GM10248 (cell line): ENCODE measurements around the gene CYGB.
A peak's percentile ranks its signal among the peaks of the same experiment; 100 is the strongest.
"Not testable (repeated sequence)": the region's sequence is repeated elsewhere in the genome, so short reads cannot be mapped to it uniquely, and the experiment has no call there.

ENCODE experiments used
- CTCF ChIA-PET: fragments of 300-600 bp; sonication (Branson Sonifier 250); formaldehyde crosslinking; extraction: SDS; loops from one replicate; lab custom pipeline; 2021; ENCODE audit warnings: antibody characterized with exemption; lab: Yijun Ruan, JAX
- POLR2A ChIA-PET: fragments of 350-650 bp; sonication (Branson Sonifier 250); formaldehyde crosslinking; extraction: SDS; loops from one replicate; lab custom pipeline; 2020; ENCODE audit warnings: antibody characterized with exemption; lab: Yijun Ruan, JAX
- DNase-seq: peaks from one replicate; pipeline ENCODE4 v3.0.0; 2012; ENCODE audit errors: extremely low spot score
- TF ChIP-seq, protein P1 (sequence below): IDR thresholded peaks from 2 replicates; pipeline ENCODE4 v1.5.1; 2012; ENCODE audit warnings: mild to moderate bottlenecking, low read depth; ENCODE audit errors: extremely low read depth, missing control alignments, control extremely low read depth

CYGB gene

DNA sequence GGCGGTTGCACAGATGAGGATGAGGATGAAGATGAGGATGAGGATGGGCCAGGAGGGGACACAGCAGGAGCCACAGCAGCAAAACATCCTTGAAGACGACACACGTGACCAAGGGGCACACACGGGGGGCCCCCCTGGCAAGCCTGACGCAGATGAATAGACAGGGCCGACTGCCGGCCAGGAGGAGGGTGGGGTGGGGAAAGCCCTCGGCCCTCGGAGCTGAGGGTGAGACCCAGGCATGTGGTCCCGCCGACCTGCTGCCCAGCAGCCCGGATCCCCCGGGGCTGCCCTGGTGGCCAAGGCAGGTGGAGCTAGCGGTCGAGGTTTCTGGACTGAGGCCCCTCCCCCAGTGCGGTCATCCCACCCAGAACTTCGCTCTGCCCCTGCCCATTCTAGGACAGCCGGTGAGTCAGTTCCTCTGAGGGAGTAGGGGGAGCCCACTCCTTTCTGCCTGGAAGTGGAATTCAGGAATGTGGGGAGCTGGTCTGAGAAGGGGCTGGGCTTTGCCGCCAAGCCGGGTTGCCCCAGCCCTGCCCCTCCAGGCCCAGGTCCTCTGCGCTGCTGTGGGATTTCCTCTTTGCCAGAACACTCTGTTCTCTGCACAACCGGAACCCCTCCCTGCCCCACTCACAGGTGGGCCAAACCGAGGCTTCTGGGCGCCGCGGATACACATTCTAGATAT lies 9.9 kb downstream of the CYGB start:
- TF ChIP-seq, protein P1, sequence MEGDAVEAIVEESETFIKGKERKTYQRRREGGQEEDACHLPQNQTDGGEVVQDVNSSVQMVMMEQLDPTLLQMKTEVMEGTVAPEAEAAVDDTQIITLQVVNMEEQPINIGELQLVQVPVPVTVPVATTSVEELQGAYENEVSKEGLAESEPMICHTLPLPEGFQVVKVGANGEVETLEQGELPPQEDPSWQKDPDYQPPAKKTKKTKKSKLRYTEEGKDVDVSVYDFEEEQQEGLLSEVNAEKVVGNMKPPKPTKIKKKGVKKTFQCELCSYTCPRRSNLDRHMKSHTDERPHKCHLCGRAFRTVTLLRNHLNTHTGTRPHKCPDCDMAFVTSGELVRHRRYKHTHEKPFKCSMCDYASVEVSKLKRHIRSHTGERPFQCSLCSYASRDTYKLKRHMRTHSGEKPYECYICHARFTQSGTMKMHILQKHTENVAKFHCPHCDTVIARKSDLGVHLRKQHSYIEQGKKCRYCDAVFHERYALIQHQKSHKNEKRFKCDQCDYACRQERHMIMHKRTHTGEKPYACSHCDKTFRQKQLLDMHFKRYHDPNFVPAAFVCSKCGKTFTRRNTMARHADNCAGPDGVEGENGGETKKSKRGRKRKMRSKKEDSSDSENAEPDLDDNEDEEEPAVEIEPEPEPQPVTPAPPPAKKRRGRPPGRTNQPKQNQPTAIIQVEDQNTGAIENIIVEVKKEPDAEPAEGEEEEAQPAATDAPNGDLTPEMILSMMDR: no peak
- CTCF ChIA-PET: interaction anchor here (0.9 to 2.5 kb wide), 13 partner anchors 9 to 154 kb away, joined by 3 to 23 read pairs (median 6); no protein-coding TSS in a partner anchor
- DNase-seq: peak; percentile 54
- POLR2A ChIA-PET: no interaction called here

DNA sequence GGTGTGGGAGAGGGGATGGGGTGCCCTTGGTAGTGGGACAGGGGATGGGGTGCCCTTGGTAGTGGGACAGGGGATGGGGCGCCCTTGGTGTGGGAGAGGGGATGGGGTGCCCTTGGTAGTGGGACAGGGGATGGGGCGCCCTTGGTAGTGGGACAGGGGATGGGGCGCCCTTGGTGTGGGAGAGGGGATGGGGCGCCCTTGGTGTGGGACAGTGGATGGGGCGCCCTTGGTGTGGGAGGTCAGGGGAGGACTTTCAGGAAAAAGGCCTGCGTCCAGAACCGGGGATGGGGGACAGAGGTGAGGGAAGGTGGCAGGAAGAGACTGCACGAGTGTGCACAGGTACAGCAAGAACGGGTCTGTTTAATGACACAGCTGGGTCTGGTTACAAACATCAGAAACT lies 10.5 kb downstream of the CYGB start:
- CTCF ChIA-PET: interaction anchor here (0.9 to 2.5 kb wide), 9 partner anchors 8 to 154 kb away, joined by 3 to 23 read pairs (median 9); no protein-coding TSS in a partner anchor
- POLR2A ChIA-PET: not testable (repeated sequence)

DNA sequence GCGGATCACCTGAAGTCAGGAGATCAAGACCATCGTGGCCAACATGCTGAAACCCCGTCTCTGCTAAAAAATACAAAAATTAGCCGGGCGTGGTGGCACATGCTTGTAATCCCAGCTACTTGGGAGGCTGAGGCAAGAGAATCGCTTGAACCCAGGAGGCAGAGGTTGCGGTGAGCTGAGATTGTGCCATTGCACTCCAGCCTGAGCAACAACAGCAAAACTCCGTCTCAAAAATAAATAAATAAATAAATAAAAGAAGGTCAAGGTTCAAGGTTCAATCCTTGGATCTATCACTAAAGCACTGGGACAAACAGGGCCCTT lies 12.0 kb downstream of the CYGB start:
- CTCF ChIA-PET: interaction anchor here (0.9 to 6.5 kb wide), 3 partner anchors 19 to 156 kb away, joined by 3 to 109 read pairs (median 3); no protein-coding TSS in a partner anchor
- DNase-seq, POLR2A ChIA-PET: not testable (repeated sequence)

More for the DNA sequence above, 10.5 kb downstream of the CYGB start:
- DNase-seq: not testable (repeated sequence)

DNA sequence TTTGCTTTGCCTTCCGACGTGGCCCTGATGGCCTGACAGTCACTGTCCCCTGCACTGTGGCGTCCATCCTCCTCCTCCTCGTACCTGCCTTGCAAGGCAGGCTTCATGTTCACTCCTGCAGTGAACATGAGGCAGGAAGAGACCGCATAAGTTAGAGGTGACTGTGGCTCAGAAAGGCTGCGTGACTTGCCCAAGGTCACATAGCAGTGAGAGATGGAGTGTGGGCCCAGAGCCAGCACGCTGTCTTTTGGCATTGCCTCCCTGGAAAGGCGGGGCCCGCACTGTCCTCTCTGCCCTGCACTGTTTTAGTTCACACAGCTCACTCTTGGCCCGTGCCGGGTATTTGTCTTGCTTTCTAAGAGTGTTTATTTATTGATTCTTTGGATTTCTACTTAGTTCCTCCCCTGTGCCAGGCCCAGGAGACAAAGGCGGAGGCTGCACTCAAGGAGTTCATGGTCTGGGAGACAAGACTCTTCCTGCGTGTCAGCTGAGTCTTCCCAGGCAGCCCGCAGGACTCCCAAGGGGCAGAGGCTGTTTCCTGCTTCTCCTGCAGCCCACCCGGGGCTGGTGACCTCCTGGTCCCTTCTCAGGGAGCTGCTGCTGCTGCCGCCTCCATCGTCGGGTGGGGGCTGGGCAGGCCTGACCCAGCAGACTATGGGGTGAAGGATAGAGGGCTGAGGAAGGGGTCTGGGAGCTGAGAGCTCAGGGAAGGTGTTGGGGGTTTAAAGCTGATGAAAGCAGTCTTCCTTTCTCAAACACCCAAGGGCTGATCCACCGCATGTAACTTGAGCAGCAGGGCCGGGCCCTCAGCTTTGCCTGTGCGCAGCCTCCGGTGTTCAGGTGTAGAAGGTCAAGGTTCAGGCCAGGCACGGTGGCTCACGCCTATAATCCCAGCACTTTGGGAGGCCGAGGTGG lies 12.7 kb downstream of the CYGB start:
- DNase-seq: no peak
- POLR2A ChIA-PET: no interaction called here
- CTCF ChIA-PET: interaction anchor here (0.9 to 6.5 kb wide), 10 partner anchors 11 to 157 kb away, joined by 3 to 109 read pairs (median 10); partner anchors contain the start of gene PRCD
- TF ChIP-seq, protein P1: no peak

DNA sequence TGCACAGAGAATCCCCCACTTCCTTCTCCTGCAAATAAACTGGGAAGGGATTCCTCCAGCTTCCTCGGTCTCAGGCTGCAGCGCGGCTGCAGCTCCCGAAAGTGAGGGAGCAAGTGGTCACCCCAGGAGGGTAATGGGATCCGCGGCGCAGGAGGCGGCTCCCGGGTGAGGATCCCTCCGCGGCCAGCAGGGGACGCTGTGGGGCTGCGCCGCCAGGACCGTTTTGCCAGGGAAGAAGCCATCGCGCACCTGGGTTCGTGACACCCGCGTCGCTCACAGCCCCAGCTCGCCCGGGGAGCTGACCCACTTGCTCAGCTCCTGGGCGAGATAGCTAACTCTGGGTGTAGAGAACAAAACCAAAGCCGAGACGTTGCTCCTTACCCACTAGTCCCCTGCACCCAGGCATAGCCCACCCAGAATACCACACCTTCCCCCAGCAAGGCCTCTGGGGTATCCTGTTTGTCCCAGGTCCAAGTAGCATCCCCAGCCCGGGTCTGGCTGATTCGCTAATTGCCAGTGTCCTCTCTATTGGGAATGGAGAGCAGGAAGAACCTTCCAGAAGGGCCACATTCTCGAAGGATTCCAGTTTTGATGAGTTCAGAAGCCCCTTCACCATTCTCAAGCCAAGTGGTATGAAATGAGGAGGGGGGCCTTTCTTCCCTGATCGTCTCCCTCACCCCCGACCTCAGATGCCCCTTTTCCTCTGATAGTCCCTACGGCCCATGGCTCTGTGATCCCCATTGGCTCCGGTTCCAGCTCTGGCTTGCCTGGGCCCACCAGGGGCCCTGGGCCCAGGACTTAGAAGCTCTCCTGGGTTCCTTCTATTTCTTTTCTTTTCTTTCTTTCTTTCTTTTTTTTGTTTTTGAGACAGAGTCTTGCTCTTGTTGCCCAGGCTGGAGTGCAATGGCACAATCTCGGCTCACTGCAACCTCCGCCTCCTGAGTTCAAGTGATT lies 14.1 kb downstream of the CYGB start:
- TF ChIP-seq, protein P1: peak; percentile 95
- DNase-seq: peak; percentile 89
- ChIA-PET CTCF (interaction anchor here (0.6 to 6.5 kb wide), 50 partner anchors 10 to 208 kb away, joined by 3 to 109 read pairs (median 6); partner anchors contain the start of genes AANAT, CYGB, PRCD and ST6GALNAC2), POLR2A (no interaction called here)

DNA sequence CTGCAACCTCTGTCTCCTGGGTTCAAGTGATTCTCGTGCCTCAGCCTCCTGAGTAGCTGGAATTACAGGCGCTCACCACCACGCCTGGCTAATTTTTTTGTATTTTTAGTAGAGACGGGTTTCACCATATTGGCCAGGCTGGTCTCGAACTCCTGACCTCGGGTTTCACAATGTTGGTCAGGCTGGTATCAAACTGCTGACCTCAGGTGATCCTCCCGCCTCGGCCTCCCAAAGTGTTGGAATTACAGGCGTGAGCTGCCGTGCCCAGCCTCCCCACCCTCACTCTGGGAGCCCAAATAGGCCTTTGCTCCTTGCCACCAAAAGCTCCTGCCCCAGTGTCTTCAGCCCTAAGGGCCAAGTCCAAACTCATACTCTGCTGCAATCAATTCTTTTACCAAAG lies 15.8 kb downstream of the CYGB start:
- ChIA-PET POLR2A (interaction anchor here (0.7 kb wide), 1 partner anchor 1162 kb away, joined by 3 read pairs; no protein-coding TSS in a partner anchor), CTCF (interaction anchor here (1.1 to 6.5 kb wide), 5 partner anchors 10 to 103 kb away, joined by 3 to 109 read pairs (median 26); no protein-coding TSS in a partner anchor)
- not testable (repeated sequence) for DNase-seq

DNA sequence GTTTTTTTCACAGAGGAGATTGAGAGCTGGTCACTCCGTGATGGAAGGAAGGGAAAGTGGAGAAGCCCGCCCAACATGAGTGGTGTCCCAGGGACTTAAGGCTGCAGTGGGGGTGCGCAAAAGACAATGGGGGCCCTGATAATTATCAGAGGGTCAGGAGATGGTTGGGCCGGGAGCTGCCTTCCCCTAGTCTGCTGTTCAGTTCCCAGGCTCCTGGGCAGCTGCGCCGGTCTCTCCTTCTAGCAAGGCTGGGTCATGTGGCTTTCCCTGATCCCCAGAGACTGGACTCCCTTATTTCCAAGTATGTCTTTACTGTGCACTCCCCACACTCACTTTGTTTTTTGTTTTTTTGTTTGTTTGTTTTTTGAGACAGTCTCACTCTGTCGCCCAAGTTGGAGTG lies 16.2 kb downstream of the CYGB start:
- TF ChIP-seq, protein P1: no peak
- ChIA-PET CTCF (interaction anchor here (1.1 to 6.5 kb wide), 5 partner anchors 9 to 104 kb away, joined by 3 to 109 read pairs (median 26); no protein-coding TSS in a partner anchor), POLR2A (interaction anchor here (0.7 kb wide), 1 partner anchor 1162 kb away, joined by 3 read pairs; no protein-coding TSS in a partner anchor)
- DNase-seq: no peak
